Brain pericyte (primary cell): ENCODE results near the gene NRCAM.

Experiments
- DNase-seq: peaks from one replicate; pipeline ENCODE4 v3.0.0-alpha.2; 2012; ENCODE audit warnings: low read depth, low spot score

NRCAM gene

GRCh38 chr7:108204281-108204796 lies 251.9 kb downstream of the NRCAM start:
- no peak for DNase-seq

GRCh38 chr7:108203537-108203936 lies 252.7 kb downstream of the NRCAM start:
- DNase-seq: no peak

DNA sequence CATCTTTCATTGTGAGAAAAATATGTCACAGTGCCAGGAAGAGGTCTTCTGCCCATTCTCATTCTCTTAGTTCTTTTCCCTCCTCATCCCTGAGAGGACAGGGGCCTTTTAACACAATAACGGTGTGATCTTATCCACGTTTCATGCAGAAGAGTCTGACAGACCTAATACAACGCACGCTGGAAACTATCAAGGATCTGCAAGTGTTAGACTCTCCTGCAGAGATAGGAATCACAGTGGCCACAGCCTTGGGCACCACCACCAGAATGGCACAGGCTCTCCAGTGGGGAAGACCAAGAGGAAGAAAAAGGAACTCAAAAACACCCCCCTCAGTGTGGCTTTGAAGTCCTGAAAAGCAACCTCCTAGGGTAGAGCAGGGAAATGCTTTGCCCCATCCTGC lies 253.5 kb downstream of the NRCAM start:
- DNase-seq: no peak

- no peak for DNase-seq
Observed at GRCh38 chr7:108201766-108202165, 254.5 kb downstream of the NRCAM start.

DNA sequence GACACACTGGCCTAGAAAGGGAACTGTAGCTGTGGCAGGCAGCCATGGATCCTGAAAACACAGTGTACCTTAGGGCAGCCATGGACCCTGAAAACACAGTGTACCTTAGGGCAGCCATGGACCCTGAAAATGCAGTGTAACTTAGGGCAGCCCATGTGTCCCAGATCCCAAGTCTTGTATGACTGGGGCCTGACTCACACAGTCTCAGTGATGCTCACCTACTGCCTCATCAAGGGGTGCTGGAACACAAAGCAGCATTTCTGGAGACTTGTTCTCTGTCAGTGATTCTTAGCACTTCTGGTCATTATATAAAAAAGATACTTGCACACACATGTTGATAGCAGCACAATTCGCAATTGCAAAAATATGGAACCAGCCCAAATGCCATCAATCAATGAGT lies 255.9 kb downstream of the NRCAM start:
- DNase-seq: no peak

DNA sequence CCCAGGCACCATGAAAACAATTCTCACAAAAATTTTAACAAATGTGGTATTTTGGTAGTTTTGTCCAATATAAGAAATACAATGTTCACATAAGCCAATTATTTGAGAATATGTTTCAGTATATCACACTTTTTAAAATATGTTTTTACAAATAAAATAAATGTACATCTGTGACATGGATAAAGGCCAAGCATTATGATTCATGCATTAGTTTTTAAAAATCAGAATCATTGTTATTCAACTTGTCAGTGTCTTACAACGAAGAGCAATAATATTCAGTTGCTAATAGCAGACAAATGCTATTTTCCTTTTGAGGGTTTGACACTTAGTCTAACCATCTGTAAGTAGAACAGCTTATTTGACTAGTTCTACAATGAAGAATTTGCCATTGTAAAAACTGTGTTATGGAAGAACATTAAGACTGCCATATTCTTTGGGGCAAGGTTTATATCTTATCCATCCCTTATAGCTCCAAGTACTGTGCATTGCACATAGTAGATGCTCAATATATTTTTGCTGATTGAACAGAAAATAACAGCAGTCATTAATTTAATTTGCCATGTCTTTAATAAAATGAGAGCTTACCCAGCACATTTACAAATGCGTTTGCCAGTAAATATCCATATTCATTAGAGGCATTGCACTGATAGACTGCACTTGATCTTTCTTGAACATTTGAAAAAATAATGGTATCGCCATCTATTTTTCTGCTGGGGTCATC lies 258.7 kb downstream of the NRCAM start:
- DNase-seq: no peak

DNA sequence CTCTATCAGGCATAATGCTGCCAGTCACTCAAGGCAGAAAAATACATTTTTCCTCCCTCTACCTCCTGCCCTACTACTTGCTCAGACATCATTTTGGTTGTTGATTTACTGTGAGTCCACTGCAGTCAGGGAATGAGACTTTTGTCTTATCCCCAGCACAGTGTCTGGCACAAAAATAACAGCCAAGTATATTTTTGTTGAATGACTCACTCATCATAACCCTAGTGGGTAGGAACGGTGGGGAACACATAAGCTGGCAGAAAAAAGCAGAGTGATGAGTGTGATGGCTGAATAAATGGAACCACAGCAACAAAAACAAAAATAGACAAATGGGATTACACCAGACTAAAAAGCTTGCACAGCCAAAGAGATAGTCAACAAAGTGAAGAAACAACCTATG lies 260.2 kb downstream of the NRCAM start:
- DNase-seq: no peak

- DNase-seq: no peak
Observed at GRCh38 chr7:108193594-108194498, 262.4 kb downstream of the NRCAM start.

- no peak for DNase-seq
Observed at GRCh38 chr7:108190891-108191290, 265.3 kb downstream of the NRCAM start.

DNA sequence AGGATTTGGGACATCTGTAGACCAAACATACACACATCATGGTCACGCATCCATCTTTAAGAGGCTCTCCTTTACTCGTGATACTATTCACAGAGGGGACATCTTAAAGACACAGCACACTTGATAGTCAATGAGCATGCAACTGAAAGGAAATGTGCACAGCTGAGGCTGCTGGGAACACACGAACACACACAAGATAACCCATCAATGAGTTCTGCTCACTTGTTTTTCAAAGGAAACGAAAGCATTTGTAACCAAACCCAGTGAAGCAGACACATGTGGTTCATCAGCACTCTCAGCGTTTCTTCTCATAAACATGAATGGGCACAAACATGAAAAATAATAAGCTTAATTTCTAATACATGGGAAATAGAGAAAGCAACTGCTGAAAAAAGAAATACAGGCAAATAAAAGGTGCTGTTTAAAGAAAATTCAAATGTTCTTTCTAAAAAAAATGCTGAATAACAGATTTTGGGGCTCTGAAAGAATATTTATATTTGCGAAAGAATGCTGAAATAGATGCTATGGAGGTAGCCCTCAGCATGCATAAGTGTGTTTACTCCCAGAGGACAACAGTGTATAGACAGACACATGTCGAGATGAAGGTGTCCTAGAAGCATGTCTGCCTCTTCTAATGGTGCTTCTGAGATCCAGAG lies 266.4 kb downstream of the NRCAM start:
- DNase-seq: no peak

DNA sequence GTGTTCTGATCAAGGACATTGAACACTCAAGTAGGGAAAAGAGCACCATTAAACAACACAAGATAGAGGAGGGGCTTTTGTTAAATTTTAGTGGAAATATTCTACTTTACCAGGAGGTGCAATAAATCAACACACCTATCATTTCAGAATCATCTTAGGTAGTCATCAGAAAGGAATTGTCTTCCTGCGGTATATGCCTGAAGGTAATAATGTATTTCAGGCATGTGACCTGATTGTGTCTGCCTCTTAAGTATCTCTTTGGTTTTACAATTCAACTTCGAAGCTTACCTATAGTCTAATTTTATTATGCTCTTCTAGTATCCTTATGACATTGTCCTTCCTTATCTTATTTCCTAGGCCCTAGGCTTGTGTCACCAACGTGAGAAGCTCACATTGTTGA lies 267.5 kb downstream of the NRCAM start:
- no peak for DNase-seq

GRCh38 chr7:108181073-108181985 lies 274.9 kb downstream of the NRCAM start:
- DNase-seq: peak; percentile 20

DNA sequence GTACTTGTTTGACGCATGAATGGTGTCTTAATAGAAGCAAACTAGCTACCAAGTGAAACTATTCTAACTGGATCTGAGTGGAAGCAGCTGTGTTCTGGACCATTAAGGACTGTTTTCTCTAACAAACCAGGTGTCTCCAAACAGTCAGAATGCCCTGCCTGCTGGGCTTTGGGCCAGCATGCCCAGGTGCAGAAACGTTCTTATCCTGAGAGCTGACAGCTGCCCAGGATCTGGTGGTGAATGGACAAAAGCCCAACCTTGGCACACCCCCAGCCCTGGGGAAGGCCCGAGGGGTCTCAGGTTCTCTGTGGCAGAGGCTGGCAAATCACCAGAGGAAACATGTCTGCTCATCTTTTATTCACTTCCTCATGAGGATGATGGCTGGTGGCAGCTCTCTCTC lies 277.8 kb downstream of the NRCAM start:
- no peak for DNase-seq

DNA sequence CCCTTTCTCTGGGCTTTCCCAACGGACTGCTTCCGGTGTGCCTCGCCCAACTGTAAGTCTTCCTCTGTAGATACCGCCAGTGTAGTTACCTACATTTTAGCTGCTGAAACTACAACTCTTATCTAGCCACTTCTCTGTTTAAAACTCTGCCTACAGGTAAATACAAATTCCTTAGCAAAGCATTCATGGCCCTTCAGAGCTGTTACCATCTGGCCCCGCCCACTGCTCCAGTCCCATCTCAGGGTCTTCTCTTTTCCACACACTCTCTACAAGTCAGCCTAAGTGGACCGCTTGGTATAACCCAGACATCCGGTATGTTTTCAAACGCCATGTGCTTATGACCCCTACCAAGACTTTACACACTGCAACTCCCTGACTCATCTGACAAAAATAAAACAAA lies 285.1 kb downstream of the NRCAM start:
- no peak for DNase-seq

- DNase-seq: no peak
Observed at GRCh38 chr7:108170251-108170650, 286.0 kb downstream of the NRCAM start.

DNA sequence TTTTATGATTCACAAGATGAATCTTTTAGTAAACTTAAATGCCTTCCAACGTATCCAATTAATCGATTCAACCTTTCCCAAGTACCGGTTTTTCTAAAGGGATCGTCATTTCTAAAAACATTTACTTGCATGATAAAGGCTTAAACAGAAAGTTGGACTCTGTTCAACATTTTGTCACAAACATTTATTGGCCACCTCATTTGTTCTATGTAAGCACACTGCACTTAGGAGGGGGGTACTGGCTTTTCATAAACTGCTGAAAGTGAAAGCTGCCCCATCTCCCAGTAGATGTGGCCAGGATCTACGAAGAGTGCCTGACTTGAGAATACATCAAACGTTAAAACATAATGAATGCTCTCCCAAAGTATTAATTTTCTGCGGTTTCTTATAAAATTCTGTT lies 288.8 kb downstream of the NRCAM start:
- no peak for DNase-seq

DNA sequence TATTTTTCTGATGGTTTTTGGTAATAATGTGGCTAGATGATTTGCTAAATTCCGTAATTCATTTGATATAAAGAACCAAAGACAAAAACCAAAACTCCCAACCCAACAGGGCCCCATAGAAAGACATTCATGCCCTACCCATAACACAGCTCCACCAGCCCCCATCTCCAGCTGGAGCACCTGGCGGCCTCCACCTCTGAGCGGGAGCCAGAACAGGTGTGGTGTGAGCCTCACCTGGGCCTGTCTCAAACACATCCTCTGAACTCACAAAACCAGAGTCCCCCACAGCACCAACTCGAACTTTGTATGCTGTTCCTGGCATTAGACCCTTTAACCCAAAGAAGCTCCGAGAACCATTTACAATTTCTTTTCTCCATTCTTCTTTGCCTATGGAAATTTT lies 289.5 kb downstream of the NRCAM start:
- DNase-seq: no peak

DNA sequence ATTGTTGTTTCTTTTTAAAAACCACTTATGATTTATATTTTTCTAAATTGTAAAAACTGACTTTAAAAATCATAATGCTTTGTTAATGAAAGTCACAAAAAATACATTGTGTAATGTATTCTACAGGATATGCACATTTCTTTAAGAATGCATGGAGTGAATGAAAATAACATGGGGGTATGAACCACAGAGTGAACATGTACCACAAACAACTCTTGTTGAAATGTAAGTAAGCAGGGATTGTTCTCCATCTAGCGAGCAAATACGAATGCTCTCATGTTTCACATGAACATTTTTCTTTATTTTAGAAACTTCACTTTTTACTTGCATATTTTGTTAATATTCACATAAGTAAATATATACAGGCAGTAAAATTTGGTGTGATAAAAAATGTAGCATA lies 290.5 kb downstream of the NRCAM start:
- DNase-seq: no peak

- no peak for DNase-seq
Observed at GRCh38 chr7:108164946-108165345, 291.3 kb downstream of the NRCAM start.

- DNase-seq: no peak
Observed at GRCh38 chr7:108164342-108164741, 291.9 kb downstream of the NRCAM start.

GRCh38 chr7:108158776-108159175 lies 297.5 kb downstream of the NRCAM start:
- DNase-seq: no peak
